DND-41 (cell line): ENCODE data around the gene PRSS33.

ENCODE experiments used
- CTCF ChIP-seq: IDR thresholded peaks from 2 replicates; pipeline ENCODE4 v1.5.1; 2012; ENCODE audit warnings: borderline replicate concordance, low read length, moderate library complexity, mild to moderate bottlenecking; ENCODE audit not compliant: poor library complexity, severe bottlenecking; ENCODE audit errors: extremely low read depth
- EZH2 ChIP-seq: IDR thresholded peaks from 3 replicates; pipeline ENCODE4 v1.6.1; 2012; ENCODE audit warnings: borderline replicate concordance, low read depth, mild to moderate bottlenecking, moderate library complexity, low read length, inconsistent platforms; ENCODE audit not compliant: severe bottlenecking

- TF ChIP-seq CTCF: no peak
- no peak for TF ChIP-seq EZH2
Observed at GRCh38 chr16:2827831-2828520, 40.6 kb upstream of the PRSS33 start.
